ENCODE data around the gene RALB.
"Not testable (repeated sequence)": the region's sequence is repeated elsewhere in the genome, so short reads cannot be mapped to it uniquely, and the experiment has no call there.

Gene RALB

GRCh38 chr2:120320318-120320851 lies 67.7 kb downstream of the RALB start:
- no peak overlapping the region for H2BK120ac ChIP-seq (ENCODE audit: low read depth, low read length)
- H3K79me1 ChIP-seq (ENCODE audit: low read length), result no peaks in the 10 kb centered on the region
- H3K4ac ChIP-seq (ENCODE audit: low read depth, low read length), result no peak overlapping the region
- H3K9ac ChIP-seq (ENCODE audit: low read length), result no peak overlapping the region
- no peak overlapping the region for H2BK5ac ChIP-seq (ENCODE audit: low read length)
- H3K36me3 ChIP-seq (ENCODE audit: control insufficient read depth, insufficient read depth, low read length), result no peaks in the 10 kb centered on the region
- no peak overlapping the region for H4K8ac ChIP-seq (ENCODE audit: low read depth, low read length)
- no CpG with 5 or more reads among the region's 10 CpGs for WGBS (ENCODE audit: extremely low coverage, insufficient coverage, low lambda C conversion rate)
- H3K4me1 ChIP-seq (ENCODE audit: control insufficient read depth, low read depth, low read length), result no peaks in the 10 kb centered on the region
- no peak for DNase-seq
- no peak overlapping the region for H4K5ac ChIP-seq (ENCODE audit: low read length)
- H3K4me3 ChIP-seq (ENCODE audit: low read length), result no peak overlapping the region
- no peak overlapping the region for H3K27ac ChIP-seq (ENCODE audit: low read depth, low read length)
- no peak overlapping the region for H2AK5ac ChIP-seq (ENCODE audit: low read length)
- no peak overlapping the region for H3K23ac ChIP-seq (ENCODE audit: low read length)
- H3K79me2 ChIP-seq (ENCODE audit: control insufficient read depth, insufficient read depth, low read length), result no peaks in the 10 kb centered on the region
- H3K27me3 ChIP-seq (ENCODE audit: insufficient read depth, low read length, poor library complexity), result no peaks in the 10 kb centered on the region
- no peak overlapping the region for H2BK15ac ChIP-seq (replicated peaks; ENCODE audit: low read depth)
- no peak overlapping the region for H3K56ac ChIP-seq (ENCODE audit: low read length)
- no peak overlapping the region for H3K18ac ChIP-seq (ENCODE audit: low read length)
- no peak overlapping the region for H3K4me2 ChIP-seq (ENCODE audit: low read length)

GRCh38 chr2:120320887-120321556 lies 68.4 kb downstream of the RALB start:
- not testable (repeated sequence) for H3K79me2 ChIP-seq (ENCODE audit: control insufficient read depth, insufficient read depth, low read length); H3K4me1 ChIP-seq (ENCODE audit: control insufficient read depth, low read depth, low read length); H3K23ac ChIP-seq (ENCODE audit: low read length); H3K27ac ChIP-seq (ENCODE audit: low read depth, low read length); H2BK15ac ChIP-seq (replicated peaks; ENCODE audit: low read depth); H3K4ac ChIP-seq (ENCODE audit: low read depth, low read length); H3K79me1 ChIP-seq (ENCODE audit: low read length); H2BK120ac ChIP-seq (ENCODE audit: low read depth, low read length); H3K56ac ChIP-seq (ENCODE audit: low read length); H4K8ac ChIP-seq (ENCODE audit: low read depth, low read length); H3K4me3 ChIP-seq (ENCODE audit: low read length); H3K27me3 ChIP-seq (ENCODE audit: insufficient read depth, low read length, poor library complexity); DNase-seq; H3K36me3 ChIP-seq (ENCODE audit: control insufficient read depth, insufficient read depth, low read length); H3K9ac ChIP-seq (ENCODE audit: low read length); H2BK5ac ChIP-seq (ENCODE audit: low read length); H3K4me2 ChIP-seq (ENCODE audit: low read length); H2AK5ac ChIP-seq (ENCODE audit: low read length); H3K18ac ChIP-seq (ENCODE audit: low read length); H4K5ac ChIP-seq (ENCODE audit: low read length)
- no CpG with 5 or more reads among the region's 5 CpGs for WGBS (ENCODE audit: extremely low coverage, insufficient coverage, low lambda C conversion rate)

- Histone ChIP-seq H3K23ac (ENCODE audit: low read length) (no peak overlapping the region), H3K27ac (ENCODE audit: low read depth, low read length) (no peak overlapping the region), H3K4me1 (ENCODE audit: control insufficient read depth, low read depth, low read length) (no peaks in the 10 kb centered on the region), H3K36me3 (ENCODE audit: control insufficient read depth, insufficient read depth, low read length) (no peaks in the 10 kb centered on the region), H3K4me2 (ENCODE audit: low read length) (no peak overlapping the region), H2BK120ac (ENCODE audit: low read depth, low read length) (no peak overlapping the region), H3K4ac (ENCODE audit: low read depth, low read length) (no peak overlapping the region), H2AK5ac (ENCODE audit: low read length) (no peak overlapping the region), H3K9ac (ENCODE audit: low read length) (no peak overlapping the region), H3K79me2 (ENCODE audit: control insufficient read depth, insufficient read depth, low read length) (no peaks in the 10 kb centered on the region), H2BK15ac (replicated peaks; ENCODE audit: low read depth) (no peak overlapping the region), H3K79me1 (ENCODE audit: low read length) (no peaks in the 10 kb centered on the region), H4K8ac (ENCODE audit: low read depth, low read length) (no peak overlapping the region), H3K56ac (ENCODE audit: low read length) (no peak overlapping the region), H2BK5ac (ENCODE audit: low read length) (no peak overlapping the region), H4K5ac (ENCODE audit: low read length) (no peak overlapping the region), H3K18ac (ENCODE audit: low read length) (no peak overlapping the region), H3K27me3 (ENCODE audit: insufficient read depth, low read length, poor library complexity) (no peaks in the 10 kb centered on the region), H3K4me3 (ENCODE audit: low read length) (no peak overlapping the region)
- no peak for DNase-seq
- no CpG with 5 or more reads among the region's 10 CpGs for WGBS (ENCODE audit: extremely low coverage, insufficient coverage, low lambda C conversion rate)
Observed at GRCh38 chr2:120321721-120322284, 69.2 kb downstream of the RALB start.

GRCh38 chr2:120322329-120322728 lies 69.7 kb downstream of the RALB start:
- Histone ChIP-seq H3K4me3 (ENCODE audit: low read length) (no peak overlapping the region), H3K79me2 (ENCODE audit: control insufficient read depth, insufficient read depth, low read length) (no peaks in the 10 kb centered on the region), H3K56ac (ENCODE audit: low read length) (no peak overlapping the region), H2BK120ac (ENCODE audit: low read depth, low read length) (no peak overlapping the region), H3K18ac (ENCODE audit: low read length) (no peak overlapping the region), H3K9ac (ENCODE audit: low read length) (no peak overlapping the region), H3K27me3 (ENCODE audit: insufficient read depth, low read length, poor library complexity) (no peaks in the 10 kb centered on the region), H3K4me1 (ENCODE audit: control insufficient read depth, low read depth, low read length) (no peaks in the 10 kb centered on the region), H3K36me3 (ENCODE audit: control insufficient read depth, insufficient read depth, low read length) (no peaks in the 10 kb centered on the region), H3K23ac (ENCODE audit: low read length) (no peak overlapping the region), H2BK5ac (ENCODE audit: low read length) (no peak overlapping the region), H3K4ac (ENCODE audit: low read depth, low read length) (no peak overlapping the region), H4K8ac (ENCODE audit: low read depth, low read length) (no peak overlapping the region), H3K4me2 (ENCODE audit: low read length) (no peak overlapping the region), H2BK15ac (replicated peaks; ENCODE audit: low read depth) (no peak overlapping the region), H4K5ac (ENCODE audit: low read length) (no peak overlapping the region), H3K79me1 (ENCODE audit: low read length) (no peaks in the 10 kb centered on the region), H2AK5ac (ENCODE audit: low read length) (no peak overlapping the region), H3K27ac (ENCODE audit: low read depth, low read length) (no peak overlapping the region)
- DNase-seq, result no peak
- no CpG with 5 or more reads among the region's 7 CpGs for WGBS (ENCODE audit: extremely low coverage, insufficient coverage, low lambda C conversion rate)

GRCh38 chr2:120323214-120323613 lies 70.6 kb downstream of the RALB start:
- H2BK15ac ChIP-seq (replicated peaks; ENCODE audit: low read depth), result no peak overlapping the region
- no peak overlapping the region for H2AK5ac ChIP-seq (ENCODE audit: low read length)
- H3K27me3 ChIP-seq (ENCODE audit: insufficient read depth, low read length, poor library complexity), result no peaks in the 10 kb centered on the region
- no peaks in the 10 kb centered on the region for H3K4me1 ChIP-seq (ENCODE audit: control insufficient read depth, low read depth, low read length)
- H3K56ac ChIP-seq (ENCODE audit: low read length), result no peak overlapping the region
- no peak overlapping the region for H2BK5ac ChIP-seq (ENCODE audit: low read length)
- H3K23ac ChIP-seq (ENCODE audit: low read length), result no peak overlapping the region
- H3K36me3 ChIP-seq (ENCODE audit: control insufficient read depth, insufficient read depth, low read length), result no peaks in the 10 kb centered on the region
- no peak overlapping the region for H4K5ac ChIP-seq (ENCODE audit: low read length)
- H3K79me2 ChIP-seq (ENCODE audit: control insufficient read depth, insufficient read depth, low read length), result no peaks in the 10 kb centered on the region
- no peak overlapping the region for H4K8ac ChIP-seq (ENCODE audit: low read depth, low read length)
- no peak overlapping the region for H3K4ac ChIP-seq (ENCODE audit: low read depth, low read length)
- H3K27ac ChIP-seq (ENCODE audit: low read depth, low read length), result no peak overlapping the region
- no peak overlapping the region for H2BK120ac ChIP-seq (ENCODE audit: low read depth, low read length)
- no peak for DNase-seq
- no peak overlapping the region for H3K4me3 ChIP-seq (ENCODE audit: low read length)
- no peak overlapping the region for H3K4me2 ChIP-seq (ENCODE audit: low read length)
- no peaks in the 10 kb centered on the region for H3K79me1 ChIP-seq (ENCODE audit: low read length)
- H3K9ac ChIP-seq (ENCODE audit: low read length), result no peak overlapping the region
- WGBS (ENCODE audit: extremely low coverage, insufficient coverage, low lambda C conversion rate), result no CpG with 5 or more reads among the region's 10 CpGs
- H3K18ac ChIP-seq (ENCODE audit: low read length), result no peak overlapping the region
